HG03378 (cell line): ENCODE measurements around the gene DHX15.
"Not testable (repeated sequence)": the region's sequence is repeated elsewhere in the genome, so short reads cannot be mapped to it uniquely, and the experiment has no call there.

ENCODE experiments used
- ATAC-seq: cut with Tn5 transposase; IDR thresholded peaks from one replicate; pipeline ENCODE4 v1.9.1; 2021; ENCODE audit warnings: mild to moderate bottlenecking, moderate library complexity; ENCODE audit not compliant: unreplicated experiment

Gene DHX15

DNA sequence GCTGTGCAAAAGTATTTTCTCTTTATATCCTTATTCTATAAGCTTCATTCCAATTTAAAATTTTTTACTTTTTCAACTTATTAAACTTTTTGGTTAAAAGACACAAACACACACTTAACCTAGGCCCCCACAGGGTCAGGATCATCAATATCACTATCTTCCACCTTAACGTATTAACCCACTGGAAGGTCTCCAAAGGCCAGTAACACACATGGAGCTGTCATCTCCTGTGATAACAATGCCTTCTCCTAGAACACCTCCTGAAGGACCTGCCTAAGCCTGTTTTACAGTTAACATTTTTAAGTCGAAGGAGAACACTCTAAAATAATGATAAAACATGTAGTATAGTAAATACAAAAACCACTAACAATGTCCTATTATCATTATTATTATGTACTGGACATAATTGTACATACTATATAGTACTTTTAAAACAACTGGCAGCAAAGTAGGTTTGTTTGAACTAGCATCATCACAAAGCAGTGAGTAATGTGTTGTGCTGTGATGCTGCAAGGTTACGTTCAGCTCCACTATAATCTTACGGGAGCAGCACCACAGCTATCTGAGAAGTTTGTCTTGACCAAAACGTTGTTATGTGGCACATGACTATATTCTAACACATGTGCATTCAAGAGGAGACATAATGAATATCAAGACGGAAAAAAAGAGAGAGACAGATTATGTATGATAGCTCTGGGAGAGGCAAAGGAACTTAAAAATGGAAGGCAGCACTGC is 33.7 kb downstream of the DHX15 start:
- no peak for ATAC-seq

DNA sequence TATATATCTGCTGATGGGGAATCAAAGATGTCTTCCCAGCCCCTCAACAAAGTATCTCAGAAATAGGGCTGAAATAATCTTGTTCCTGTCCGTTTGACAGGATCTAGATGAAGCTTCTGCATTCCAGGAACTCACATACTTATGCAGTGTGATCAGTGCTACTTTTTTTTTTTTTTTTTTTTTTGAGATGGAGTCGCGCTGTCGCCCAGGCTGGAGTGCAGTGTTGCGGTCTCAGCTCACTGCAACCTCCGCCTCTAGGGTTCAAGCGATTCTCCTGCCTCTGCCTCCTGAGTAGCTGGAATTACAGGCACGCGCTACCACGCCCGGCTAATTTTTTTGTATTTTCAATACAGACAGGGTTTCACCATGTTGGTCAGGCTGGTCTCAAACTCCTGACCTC is 36.4 kb downstream of the DHX15 start:
- no peak for ATAC-seq

GRCh38 chr4:24544208-24544988 is 40.0 kb downstream of the DHX15 start:
- ATAC-seq, result no peak

- no peak for ATAC-seq
Observed at GRCh38 chr4:24537025-24537424, 47.3 kb downstream of the DHX15 start.

DNA sequence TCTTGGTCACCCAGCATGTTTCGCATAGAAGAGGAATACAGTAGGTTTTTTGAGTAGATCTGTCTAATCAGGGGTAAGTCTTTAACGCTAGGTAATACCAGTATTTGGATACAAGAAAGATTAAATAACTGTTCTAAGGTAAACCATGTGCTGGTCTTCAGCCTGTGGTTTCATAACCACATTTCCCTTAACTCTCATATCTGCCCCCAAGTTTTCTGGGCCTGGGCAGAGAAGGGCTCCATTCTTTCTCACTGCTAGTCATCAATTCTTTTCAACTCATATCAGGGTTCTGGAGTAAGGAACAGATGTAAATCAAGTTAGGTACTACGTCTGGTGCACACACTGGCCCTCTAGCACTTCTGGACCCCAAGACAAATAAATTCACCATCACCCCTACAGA is 49.0 kb downstream of the DHX15 start:
- no peak for ATAC-seq

- ATAC-seq, result no peak
Observed at GRCh38 chr4:24533364-24533763, 51.0 kb downstream of the DHX15 start.

- ATAC-seq, result peak; percentile 59
Observed at GRCh38 chr4:24529555-24529954, 54.8 kb downstream of the DHX15 start.

- ATAC-seq, result no peak
Observed at GRCh38 chr4:24527371-24527770, 57.0 kb downstream of the DHX15 start.

DNA sequence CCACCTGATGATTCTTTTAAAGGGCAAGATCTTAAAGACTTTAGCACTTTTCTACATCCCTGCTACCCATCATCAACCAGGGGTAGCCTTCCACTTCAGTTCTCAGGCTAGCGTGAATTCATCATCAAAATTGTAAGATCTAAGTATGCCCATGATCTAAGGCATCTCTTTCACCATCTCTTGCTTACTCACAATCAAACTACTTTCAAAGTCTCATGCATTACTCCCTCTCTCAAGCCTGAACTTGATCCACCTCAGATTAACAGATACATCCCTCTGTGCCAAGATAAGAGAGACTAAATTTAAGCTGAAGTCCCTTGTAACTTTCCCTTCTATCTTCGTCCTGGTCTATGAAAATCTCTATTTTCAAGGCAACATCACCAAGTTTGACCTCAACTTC is 62.8 kb downstream of the DHX15 start:
- ATAC-seq, result no peak

DNA sequence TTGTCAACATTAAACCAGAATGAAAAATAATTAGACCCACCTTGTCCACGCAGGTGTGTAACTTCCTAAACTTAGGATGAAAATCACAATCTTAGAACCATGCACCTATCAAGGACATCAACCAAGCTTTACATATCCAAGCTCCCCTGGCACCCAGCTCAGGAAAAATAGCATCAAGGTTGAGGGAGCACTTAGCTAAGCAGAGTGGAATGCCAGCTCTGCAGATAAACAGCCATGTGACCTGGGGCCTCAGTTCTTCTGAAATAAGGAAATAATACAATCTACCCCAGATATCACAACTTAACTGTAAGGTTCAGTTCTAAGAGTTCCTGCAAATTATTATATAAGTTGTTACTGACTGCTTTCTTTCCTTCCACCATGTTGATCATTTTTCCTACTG is 64.7 kb downstream of the DHX15 start:
- ATAC-seq, result no peak

GRCh38 chr4:24517676-24518075 is 66.7 kb downstream of the DHX15 start:
- ATAC-seq, result no peak

DNA sequence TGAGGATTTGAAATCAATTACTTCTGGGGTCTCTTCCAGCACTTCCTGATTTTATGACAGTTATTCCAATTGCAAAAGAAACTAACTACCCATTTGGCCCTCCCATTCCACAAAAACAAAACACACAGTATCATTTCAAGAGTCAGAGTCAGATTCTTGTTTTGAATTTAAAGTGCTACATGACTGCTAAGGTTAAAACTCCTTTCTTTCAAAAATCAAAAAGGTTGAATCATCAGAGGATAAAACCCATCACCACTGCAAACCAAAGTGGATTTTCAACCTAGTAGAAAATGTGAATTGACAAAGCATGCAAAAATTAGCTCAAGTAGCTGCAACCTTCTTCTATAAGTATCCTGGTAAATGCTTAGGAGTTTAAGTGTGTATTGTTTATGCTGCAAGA is 67.4 kb downstream of the DHX15 start:
- no peak for ATAC-seq

DNA sequence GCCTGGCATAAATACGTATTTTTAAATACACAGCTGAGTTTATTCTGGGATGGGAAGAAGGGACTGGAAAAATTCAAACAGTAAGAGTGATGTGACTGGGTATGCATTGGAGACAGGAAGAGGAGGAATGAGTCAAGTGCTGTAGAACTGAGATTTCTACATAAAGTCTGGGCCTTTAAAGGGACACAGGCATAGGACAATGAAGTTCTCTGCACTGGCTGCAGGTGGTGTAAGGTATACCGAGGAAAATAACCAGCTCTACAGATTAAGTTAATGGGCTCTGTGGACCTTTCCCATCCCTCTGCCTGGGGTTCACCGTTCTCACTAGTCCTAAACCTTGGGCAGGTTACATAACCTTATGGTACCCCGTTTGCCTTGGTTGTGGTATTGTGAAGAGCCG is 68.7 kb downstream of the DHX15 start:
- ATAC-seq, result no peak

DNA sequence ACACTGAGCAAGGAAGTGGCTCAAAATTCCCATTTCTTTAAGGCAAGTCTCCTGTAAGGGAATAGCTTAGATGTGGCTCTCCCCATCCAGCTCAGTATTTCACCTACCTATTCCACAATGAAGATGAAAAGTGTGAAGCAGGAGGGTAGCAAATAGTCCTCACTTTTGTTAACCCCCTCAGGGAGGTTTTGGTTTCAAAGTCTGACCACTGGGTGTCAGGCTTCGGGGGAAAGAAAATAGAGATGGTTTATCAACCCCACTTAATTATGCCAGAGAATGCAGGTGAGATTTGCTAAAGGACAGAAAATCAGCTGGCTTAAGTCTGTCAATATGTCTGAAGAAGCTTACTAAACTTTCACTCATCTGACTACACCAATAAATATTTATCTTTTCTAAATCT is 69.5 kb downstream of the DHX15 start:
- no peak for ATAC-seq

DNA sequence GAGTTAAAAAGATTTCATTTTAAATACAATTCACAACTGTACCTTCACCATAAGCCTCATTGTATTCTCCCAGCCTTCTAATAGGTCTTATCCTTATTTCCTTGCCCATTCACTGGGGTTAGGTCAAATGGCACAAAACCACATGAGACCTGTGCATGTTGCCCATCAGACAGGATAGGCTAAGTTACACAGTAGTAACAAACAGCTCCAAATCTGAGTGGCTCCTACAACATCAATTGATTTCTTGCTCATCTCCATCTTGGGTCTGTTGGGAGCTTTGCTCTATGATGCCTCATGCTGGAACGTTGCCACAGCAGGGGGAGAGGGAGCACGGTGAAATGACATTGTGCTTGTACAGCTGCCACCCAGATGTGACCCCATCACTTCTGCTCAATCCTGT is 70.6 kb downstream of the DHX15 start:
- no peak for ATAC-seq

- ATAC-seq, result no peak
Observed at GRCh38 chr4:24511371-24512063, 72.8 kb downstream of the DHX15 start.

DNA sequence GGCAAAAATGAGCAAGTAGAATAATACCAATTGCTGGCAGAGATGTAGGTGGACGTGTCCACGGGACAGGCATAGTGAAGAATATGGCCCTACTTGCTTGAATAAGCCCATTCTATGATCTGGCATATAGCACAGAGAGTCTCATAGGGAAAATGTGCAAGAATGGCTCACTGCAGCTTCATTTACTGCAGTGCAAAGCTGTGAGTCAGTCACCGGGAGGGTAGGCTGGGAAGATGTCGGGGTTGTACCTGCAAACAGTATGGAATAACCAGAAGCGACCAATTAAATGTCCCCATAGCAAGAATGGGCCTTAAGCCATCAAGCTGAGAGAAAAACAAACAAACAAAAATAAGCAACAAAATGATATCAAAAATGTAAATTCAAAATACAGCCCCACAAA is 74.3 kb downstream of the DHX15 start:
- ATAC-seq, result no peak

DNA sequence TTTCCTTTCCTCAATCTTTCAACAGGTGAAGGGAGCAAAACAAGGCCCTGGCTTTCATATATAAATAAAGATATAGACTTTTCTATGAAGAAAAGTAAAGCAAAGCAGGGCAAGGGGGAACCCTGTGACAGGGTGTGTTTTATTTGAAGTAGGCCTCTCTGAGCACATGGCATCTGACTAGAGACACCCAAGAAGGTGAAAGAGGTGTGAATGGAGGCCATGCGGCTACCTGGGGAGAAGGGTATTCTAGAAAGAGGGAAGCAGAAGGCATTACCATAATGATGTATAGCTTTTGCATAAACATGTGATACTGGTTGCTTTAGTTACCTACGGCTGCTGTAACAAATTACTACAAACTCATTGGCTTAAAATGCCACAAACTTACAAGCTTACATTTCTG is 75.8 kb downstream of the DHX15 start:
- no peak for ATAC-seq

DNA sequence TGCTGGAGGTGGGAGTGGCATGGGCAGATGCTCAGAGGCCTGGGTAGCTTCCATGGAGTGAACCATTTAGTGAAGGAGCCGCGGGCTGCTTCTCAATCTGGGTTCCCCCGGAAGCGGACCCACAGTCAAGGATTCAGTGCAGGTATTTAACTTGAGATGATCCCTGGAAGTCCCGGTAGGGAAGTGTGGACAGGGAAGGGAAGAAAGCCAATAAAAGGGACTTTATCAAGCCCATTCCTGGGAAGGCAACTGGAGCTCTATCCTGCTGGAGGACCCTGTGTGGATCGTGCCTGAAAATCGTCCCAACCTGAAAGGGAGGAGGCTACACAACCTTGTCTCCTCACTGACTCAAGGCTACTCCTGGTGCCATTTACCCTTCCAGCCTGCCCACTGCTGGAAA is 76.9 kb downstream of the DHX15 start:
- ATAC-seq, result no peak

DNA sequence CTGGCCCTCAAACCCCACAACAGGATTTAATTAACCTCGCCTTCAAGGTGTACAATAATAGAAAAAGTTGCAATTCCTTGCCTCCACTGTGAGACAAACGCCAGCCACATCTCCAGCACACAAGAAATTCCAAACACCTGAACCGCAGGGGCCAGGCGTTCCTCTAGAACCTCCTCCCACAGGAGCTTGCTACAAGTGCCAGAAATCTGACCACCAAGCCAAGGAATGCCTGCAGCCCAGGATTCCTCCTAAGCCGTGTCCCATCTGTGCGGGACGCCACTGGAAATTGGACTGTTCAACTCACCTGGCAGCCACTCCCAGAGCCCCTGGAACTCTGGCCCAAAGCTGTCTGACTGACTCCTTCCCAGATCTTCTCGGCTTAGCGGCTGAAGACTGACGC is 81.3 kb downstream of the DHX15 start:
- ATAC-seq, result not testable (repeated sequence)

DNA sequence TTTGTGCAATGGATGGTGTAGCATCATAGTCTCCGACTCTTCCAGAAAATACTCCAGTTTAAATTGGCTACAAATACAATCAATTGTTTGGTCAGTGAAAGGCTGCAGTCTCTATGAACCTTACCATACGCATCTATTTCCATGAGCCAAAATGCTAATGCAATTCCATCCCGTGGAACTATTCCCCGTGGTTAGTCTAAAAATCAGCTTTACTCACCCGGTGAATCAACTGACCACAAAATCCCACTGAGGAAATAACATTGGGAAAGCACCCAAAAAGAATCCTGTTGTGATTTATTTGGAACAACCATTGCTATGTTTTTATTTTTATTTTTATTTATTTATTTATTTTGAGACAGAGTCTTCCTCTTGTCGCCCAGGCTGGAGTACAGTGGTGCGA is 87.1 kb downstream of the DHX15 start:
- ATAC-seq, result no peak

- ATAC-seq, result no peak
Observed at GRCh38 chr4:24496597-24496996, 87.8 kb downstream of the DHX15 start.
